ENCODE measurements around the gene DRD2. TPM values are rescaled to one million over a fixed set of nuclear protein-coding genes. Genes with fewer than 3 reads are reported as not detected.

Gene DRD2
- total RNA-seq, 1 experiment from 2014 or later, result 0.44 TPM

DNA sequence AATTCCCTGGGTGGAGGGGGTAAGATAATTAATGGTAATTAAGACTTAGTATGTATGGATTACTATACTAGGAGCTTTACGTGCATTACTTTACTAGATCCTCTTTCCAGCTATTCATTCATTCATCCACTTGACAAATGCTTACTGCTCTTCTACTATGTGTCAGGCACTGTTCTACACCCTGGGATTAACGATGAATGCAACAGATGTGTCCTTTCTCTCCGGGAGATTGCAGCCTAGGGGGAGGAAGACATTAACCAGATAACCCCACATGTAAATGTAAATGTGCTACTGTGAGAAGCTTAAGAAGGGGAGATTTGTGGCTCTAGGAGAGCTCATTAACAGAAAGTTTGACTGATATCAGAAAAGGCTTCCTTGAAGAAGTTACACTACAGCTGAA lies 85.9 kb downstream of the DRD2 start:
- Histone ChIP-seq H2BK20ac (ENCODE audit: low read depth, low read length, poor library complexity, severe bottlenecking) (no peak overlapping the region), H3T11ph (ENCODE audit: low read length) (no peak overlapping the region), H3K4me1 (ENCODE audit: insufficient read depth, low read length) (peaks cover 2% of the 10 kb centered on the region; the same call in 1 of the 2 replicates), H4K20me1 (ENCODE audit: control insufficient read depth, insufficient read depth, insufficient read length) (no peaks in the 10 kb centered on the region), H3K23ac (ENCODE audit: insufficient read length, low read depth, low read length) (no peak overlapping the region), H2AFZ (ENCODE audit: low read length) (no peak overlapping the region), H3K79me2 (ENCODE audit: insufficient read depth, low read length) (no peaks in the 10 kb centered on the region), H4K8ac (replicated peaks; ENCODE audit: insufficient read length, low read depth, low read length) (no peak overlapping the region), H2BK12ac (ENCODE audit: insufficient read length, low read depth, low read length) (no peak overlapping the region), H3K56ac (ENCODE audit: insufficient read length, low read depth, low read length) (no peak overlapping the region), H3K9ac (ENCODE audit: extremely low read depth, insufficient read length, low read length) (no peak overlapping the region), H3K4ac (ENCODE audit: low read depth, low read length) (no peak overlapping the region), H3K14ac (ENCODE audit: insufficient read depth, low read length) (no peak overlapping the region), H3K27ac (ENCODE audit: insufficient read length, low read depth, low read length) (no peak overlapping the region), H2BK5ac (ENCODE audit: insufficient read length, low read length) (no peak overlapping the region), H4K91ac (ENCODE audit: insufficient read length, low read depth, low read length) (no peak overlapping the region), H3K23me2 (ENCODE audit: insufficient read length, low read depth, low read length, poor library complexity, severe bottlenecking) (no peaks in the 10 kb centered on the region), H4K5ac (ENCODE audit: insufficient read length, low read depth, low read length) (no peak overlapping the region), H3K9me3 (ENCODE audit: control insufficient read depth, low read depth, low read length) (no peaks in the 10 kb centered on the region), H2BK120ac (ENCODE audit: low read depth, low read length, poor library complexity, severe bottlenecking) (no peak overlapping the region), H3K79me1 (ENCODE audit: insufficient read depth, low read depth, low read length, poor library complexity, severe bottlenecking) (no peaks in the 10 kb centered on the region), H2AK5ac (ENCODE audit: insufficient read length, low read length) (no peak overlapping the region), H3K4me2 (ENCODE audit: insufficient read depth, insufficient read length, low read length) (no peak overlapping the region), H3K27me3 (ENCODE audit: insufficient read depth, low read length) (no peaks in the 10 kb centered on the region), H3K18ac (ENCODE audit: insufficient read length, low read depth, low read length) (no peak overlapping the region), H2BK15ac (ENCODE audit: low read depth, low read length) (no peak overlapping the region)
- H3K27ac Mint-ChIP-seq, result no peak overlapping the region
- H3K4me1 Mint-ChIP-seq, result peaks cover 7% of the 10 kb centered on the region in 2 experiments
- no peaks in the 10 kb centered on the region for H3K9me3 Mint-ChIP-seq
- H3K36me3 Mint-ChIP-seq (ENCODE audit: insufficient read depth in 1 of 3, low read depth in 3 of 3), result no peaks in the 10 kb centered on the region
- H3K4me3 Mint-ChIP-seq, result no peak overlapping the region
- DNase-seq, result no peak
- peaks cover 9% of the 10 kb centered on the region for H3K27me3 Mint-ChIP-seq (ENCODE audit: low read depth)
- TF ChIP-seq, protein P1, sequence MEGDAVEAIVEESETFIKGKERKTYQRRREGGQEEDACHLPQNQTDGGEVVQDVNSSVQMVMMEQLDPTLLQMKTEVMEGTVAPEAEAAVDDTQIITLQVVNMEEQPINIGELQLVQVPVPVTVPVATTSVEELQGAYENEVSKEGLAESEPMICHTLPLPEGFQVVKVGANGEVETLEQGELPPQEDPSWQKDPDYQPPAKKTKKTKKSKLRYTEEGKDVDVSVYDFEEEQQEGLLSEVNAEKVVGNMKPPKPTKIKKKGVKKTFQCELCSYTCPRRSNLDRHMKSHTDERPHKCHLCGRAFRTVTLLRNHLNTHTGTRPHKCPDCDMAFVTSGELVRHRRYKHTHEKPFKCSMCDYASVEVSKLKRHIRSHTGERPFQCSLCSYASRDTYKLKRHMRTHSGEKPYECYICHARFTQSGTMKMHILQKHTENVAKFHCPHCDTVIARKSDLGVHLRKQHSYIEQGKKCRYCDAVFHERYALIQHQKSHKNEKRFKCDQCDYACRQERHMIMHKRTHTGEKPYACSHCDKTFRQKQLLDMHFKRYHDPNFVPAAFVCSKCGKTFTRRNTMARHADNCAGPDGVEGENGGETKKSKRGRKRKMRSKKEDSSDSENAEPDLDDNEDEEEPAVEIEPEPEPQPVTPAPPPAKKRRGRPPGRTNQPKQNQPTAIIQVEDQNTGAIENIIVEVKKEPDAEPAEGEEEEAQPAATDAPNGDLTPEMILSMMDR (conservative IDR thresholded peaks at IDR 0.05), result no peak
- WGBS (ENCODE audit: extremely low coverage, insufficient read length, low lambda C conversion rate), result no CpG with 5 or more reads among the region's 3 CpGs

Measured in H9 (cell line).